Stimulated activated CD8-positive, alpha-beta memory T cell treated with anti-CD3 and anti-CD28 coated beads, Interleukin-15, amount 100 ng/mL, for 24 hours (primary cell): Measurements from ENCODE around the gene IGFBP7.

Source experiments
- DNase-seq: peaks from one replicate; pipeline ENCODE4 v3.0.0-alpha.2; 2020; ENCODE audit warnings: low read depth

IGFBP7 gene

DNA sequence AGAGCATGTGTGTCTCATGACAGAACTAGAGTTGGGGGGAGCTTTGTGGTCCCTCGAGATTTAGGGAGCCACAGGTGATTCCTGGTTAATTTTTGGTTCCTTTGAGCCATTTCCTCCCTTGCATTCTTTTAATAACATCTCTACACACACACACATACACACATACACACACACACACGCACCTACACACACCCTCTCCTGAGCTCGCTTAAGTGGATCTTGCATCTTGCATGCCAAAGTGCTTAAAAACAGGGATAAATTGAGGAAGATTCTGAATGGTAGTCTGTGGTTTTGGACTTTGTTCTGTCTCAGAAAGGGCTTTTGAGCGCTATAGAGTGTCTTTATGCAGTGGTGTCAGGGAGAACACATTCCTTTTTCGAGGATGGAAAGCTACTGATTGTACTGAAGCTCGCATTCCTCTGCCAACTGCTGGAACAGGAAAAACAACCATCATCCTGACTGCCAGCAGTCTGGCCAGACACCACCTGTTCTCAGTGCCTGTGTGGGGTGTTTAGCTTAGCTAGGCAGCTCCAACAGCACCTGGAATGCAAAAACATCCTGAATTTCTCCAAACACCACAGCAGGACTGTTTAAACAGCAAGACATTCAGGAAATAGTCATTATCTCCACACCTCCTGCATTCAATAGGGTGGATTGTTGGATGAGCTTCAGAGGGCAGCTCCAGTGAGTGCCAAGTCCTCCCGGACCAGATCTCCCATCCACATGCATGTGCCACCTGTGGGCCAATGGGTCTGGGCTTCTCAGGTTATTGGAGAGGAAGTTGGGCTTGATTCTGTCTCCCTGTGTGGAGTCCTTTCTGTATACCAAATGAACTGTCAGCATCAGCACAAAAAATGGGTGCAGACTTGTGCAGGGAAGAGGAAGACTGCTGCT lies 21.9 kb upstream of the IGFBP7 start:
- no peak for DNase-seq

GRCh38 chr4:57129477-57129876 lies 19.3 kb upstream of the IGFBP7 start:
- no peak for DNase-seq

- no peak for DNase-seq
These were observed 17.2 kb upstream of the IGFBP7 start for GRCh38 chr4:57127361-57127760.

DNA sequence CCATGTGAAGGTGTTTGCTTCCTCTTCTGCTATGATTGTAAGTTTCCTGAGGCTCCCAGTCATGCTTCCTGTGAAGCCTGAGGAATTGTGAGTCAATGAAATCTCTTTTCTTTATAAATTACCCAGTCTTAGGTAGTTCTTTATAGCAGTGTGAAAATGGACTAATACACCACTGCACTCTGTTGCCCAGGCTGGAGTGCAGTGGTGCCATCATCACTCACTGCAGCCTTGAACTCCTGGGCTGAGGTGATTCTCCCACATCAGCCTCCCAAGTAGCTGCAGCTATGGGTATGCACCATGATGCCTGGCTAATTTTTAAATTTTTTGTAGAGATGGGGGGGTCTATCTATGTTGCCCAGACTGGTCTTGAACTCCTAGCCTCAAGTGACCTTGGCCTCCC lies 15.8 kb upstream of the IGFBP7 start:
- no peak for DNase-seq

- DNase-seq: no peak
These were observed 14.0 kb upstream of the IGFBP7 start for GRCh38 chr4:57124145-57124544.

GRCh38 chr4:57122959-57123358 lies 12.8 kb upstream of the IGFBP7 start:
- DNase-seq: no peak

DNA sequence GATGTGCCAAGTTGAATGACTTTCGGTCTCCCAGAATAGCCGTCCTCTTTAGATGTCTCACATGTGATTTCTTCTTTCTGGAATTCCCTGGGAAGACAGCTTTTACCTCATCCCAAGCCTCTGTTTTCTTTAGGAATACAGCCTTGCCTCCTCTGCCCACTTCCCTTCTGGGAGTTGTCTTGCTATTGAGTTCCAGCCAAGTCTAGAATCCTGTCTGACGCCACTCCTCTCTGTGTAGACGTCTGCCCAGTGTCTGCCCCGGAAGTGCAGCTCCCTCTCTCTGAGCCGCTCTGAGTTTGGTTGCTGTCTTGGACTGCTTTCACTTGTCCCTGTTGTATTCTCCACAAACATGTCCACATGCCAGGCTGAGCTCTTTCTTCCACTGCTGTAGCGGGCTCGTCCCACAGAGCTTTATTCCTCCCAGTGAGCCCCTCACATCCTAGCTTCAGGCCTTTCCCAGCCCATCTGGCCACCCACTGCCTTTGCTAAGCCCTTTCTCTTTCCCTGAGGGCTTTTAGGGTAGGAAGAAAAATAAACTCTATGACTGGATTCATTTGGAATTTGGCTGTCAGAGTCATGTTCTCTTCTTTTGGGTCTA lies 9.0 kb upstream of the IGFBP7 start:
- no peak for DNase-seq

GRCh38 chr4:57117491-57117890 lies 7.3 kb upstream of the IGFBP7 start:
- DNase-seq: no peak

GRCh38 chr4:57116245-57116644 lies 6.1 kb upstream of the IGFBP7 start:
- no peak for DNase-seq

GRCh38 chr4:57114973-57115372 lies 4.8 kb upstream of the IGFBP7 start:
- DNase-seq: no peak

GRCh38 chr4:57113870-57114269 lies 3.7 kb upstream of the IGFBP7 start:
- no peak for DNase-seq

DNA sequence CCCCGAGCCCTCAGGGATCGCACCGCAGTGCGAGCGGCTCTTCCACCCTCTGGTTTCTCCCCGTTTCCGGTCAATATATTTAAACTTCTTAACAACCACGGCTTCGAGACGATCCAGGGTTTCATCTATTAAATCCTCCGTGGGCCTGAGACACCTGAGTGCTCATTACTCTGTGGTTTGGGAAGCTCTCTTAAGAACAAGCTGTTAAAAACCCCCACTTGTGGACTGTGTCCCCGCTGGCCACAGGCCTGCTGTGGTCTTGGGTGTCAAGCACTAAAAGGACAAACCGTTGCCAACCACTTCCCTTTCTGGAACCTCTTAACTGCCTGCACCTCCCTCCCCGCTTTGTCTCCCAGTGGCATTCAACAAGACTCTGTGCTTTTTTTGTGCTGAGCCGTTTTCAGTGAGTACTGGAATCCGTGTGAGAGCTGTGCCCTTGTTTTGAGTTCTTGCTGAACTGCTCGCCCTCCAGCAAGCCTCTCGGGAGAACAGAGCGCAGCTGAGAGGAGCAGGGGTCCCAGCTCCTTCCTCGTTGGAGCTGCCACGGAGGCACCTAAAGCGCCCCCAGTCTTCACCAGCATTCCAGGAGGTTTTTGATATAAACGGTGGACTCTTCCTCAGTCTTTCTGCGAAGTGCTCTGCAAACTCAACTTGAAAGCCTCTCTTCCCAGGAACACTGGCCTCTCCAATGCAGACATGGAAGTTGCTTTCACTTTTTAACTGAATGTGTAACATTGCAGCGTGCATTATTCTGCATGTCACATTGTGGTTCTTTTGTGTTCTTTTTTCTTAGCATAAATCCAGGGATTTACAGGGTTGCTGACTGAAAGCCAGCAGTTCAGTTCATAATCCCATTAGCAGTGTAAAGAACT lies 691 bp upstream of the IGFBP7 start:
- DNase-seq: no peak

DNA sequence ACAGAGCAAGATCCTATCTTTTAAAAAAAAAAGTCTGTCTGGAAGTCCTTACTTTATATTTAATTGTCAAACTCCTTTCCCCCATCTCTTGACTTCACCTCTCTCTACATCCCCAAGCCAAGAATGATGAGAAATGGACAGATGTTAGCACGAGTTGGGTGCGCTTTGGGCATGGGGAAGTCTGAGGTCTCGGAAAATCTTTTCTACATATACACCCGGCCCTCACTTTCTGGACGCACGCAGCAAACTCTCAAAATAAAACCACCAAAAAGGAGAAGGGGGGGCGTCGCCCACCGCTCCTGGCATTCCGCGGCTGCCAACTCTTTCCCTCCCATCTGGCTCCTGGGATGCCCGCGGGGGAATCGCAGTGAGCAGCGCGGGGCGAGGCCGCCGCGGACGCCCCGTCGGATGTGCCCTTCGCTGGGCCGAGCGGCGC lies 756 bp downstream of the IGFBP7 start:
- no peak for DNase-seq

DNA sequence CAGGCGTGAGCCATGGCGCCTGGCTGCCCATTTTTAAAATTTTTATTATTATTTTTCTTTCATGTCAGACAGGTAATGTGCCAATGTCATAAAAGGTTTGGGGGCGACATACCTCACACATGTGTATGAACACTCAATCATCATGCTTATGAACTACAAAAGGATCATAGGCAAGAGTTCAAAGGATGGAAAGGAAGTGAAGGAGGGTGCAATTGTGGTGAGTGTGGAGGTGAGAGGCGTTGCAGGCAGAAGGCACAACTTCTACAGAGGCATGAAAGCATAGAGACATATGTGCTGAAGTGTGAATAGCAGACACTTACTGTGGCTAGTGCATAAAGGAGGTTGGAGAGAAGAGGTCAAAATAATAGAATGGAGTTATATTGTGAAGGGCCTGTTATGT lies 4.0 kb downstream of the IGFBP7 start:
- no peak for DNase-seq

DNA sequence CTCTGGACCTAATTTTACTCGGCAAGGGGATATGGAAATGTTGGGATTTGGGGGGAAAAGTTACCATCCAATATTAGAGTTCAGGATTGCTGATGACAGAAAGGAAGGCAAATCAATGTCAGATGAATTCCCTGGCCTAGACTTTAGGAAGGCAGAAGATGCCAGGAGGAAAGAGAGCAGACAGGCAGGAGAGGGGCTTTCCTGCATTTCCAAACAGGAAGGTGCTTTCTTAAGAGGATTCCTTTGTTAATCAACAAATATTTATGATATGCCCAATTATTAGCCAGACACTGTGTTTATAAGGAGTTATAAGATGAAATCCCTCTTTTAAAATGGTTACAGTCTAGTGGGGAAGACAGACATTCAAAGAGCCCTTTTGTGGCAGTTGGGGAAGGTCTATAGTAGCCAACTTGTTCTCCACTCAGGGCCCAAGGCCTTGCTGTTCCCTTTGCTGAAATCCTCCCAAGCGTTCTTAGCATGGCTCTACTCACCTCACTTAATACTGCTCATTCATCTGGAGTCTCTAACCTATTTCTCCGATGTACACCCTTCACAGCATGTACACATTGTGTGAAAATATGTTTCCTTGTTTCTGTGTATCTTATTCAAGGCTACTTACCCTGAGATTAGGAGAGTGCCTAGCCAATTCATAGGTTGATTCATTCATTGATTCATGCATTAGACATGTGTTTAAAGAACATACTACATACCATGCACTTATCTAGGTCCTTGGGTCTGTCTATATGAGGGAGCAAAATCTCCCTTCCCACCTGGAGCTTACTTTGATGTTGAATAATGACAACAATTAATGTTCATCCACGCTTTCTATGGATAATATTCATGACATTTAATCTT lies 5.3 kb downstream of the IGFBP7 start:
- DNase-seq: no peak

DNA sequence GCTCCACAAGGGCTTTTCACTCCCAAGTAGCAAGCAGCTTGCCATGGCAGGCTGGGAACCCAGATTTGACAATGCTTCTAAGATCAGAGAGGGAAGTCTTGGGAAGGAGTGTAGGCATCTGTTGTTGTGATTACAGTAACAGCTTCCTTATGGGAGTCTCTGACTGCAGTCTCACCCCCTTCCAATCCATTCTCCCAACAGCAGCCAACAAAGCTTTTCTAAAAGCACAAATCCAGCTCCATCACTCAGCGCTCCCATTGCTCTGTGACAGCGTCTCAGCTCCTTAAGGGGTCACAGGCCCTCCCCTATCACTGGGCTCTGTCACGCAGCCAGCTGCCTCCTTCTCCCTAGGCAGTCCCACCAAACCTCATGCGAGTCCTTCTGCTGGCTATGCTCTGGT lies 7.1 kb downstream of the IGFBP7 start:
- DNase-seq: no peak

DNA sequence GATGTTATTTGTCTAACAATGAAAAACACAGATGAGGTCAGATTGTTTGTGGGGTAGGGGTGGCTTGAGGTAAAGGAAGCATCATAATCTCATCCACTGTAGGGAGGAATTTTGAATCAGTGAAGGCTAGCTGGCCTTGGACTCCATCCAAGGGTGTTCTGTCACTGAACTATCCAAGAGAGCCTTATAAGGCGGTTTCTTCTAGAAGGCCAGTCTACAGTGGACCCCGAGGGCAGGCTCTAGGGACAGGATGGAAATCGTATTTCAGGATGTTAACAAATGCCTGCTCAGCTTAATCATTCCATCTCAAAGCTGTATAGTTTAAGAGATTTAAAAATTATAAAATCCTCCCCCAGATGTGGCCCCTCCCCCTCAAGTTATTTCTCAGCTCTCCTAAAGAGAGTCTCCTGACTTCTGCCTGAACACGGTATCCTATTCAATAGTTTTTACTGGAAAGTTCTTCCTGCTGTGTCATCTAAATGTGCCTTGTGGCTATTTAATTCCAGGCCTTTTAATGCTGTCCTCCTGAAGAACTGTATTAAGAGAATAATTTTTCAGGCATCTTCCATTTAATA lies 8.0 kb downstream of the IGFBP7 start:
- no peak for DNase-seq

GRCh38 chr4:57100979-57101651 lies 9.1 kb downstream of the IGFBP7 start:
- no peak for DNase-seq

- DNase-seq: no peak
These were observed 10.8 kb downstream of the IGFBP7 start for GRCh38 chr4:57099363-57099762.

- DNase-seq: no peak
These were observed 11.2 kb downstream of the IGFBP7 start for GRCh38 chr4:57098941-57099340.

- DNase-seq: no peak
These were observed 11.8 kb downstream of the IGFBP7 start for GRCh38 chr4:57098415-57098814.
